H9 (cell line): ENCODE measurements around the gene AQP5. TPM values are rescaled to one million over a fixed set of nuclear protein-coding genes. Genes with fewer than 3 reads are reported as not detected.

Experiments used
- DNase-seq: peaks from one replicate; pipeline ENCODE4 v3.0.0-alpha.2; 2017
- H2AFZ ChIP-seq: one replicate; pipeline ENCODE4 v1.6.1; 2013; ENCODE audit warnings: mild to moderate bottlenecking, low read length, control low read depth, moderate library complexity
- H2AK5ac ChIP-seq: 2 replicates; pipeline ENCODE4 v1.6.1; 2013; ENCODE audit warnings: low read length, control low read depth, mixed read lengths; ENCODE audit not compliant: insufficient read length
- H2BK120ac ChIP-seq: one replicate; pipeline ENCODE4 v1.6.1; 2013; ENCODE audit warnings: low read depth, mild to moderate bottlenecking, low read length, control low read depth, inconsistent platforms; ENCODE audit not compliant: poor library complexity, severe bottlenecking
- H2BK12ac ChIP-seq: 2 replicates; pipeline ENCODE4 v1.6.1; 2013; ENCODE audit warnings: low read length, control low read depth, mixed read lengths, low read depth; ENCODE audit not compliant: insufficient read length
- H2BK15ac ChIP-seq: 2 replicates; pipeline ENCODE4 v1.6.1; 2013; ENCODE audit warnings: low read depth, low read length, control low read depth
- H2BK20ac ChIP-seq: one replicate; pipeline ENCODE4 v1.6.1; 2013; ENCODE audit warnings: low read depth, mild to moderate bottlenecking, low read length, control low read depth, inconsistent platforms; ENCODE audit not compliant: poor library complexity, severe bottlenecking
- H2BK5ac ChIP-seq: 2 replicates; pipeline ENCODE4 v1.6.1; 2013; ENCODE audit warnings: low read length, control low read depth, mixed read lengths; ENCODE audit not compliant: insufficient read length
- H3K14ac ChIP-seq: 2 replicates; pipeline ENCODE4 v1.6.1; 2013; ENCODE audit warnings: low read length, control low read depth; ENCODE audit not compliant: insufficient read depth
- H3K18ac ChIP-seq: 2 replicates; pipeline ENCODE4 v1.6.1; 2013; ENCODE audit warnings: low read depth, mild to moderate bottlenecking, mixed read lengths, low read length, control low read depth; ENCODE audit not compliant: insufficient read length
- H3K23ac ChIP-seq: 2 replicates; pipeline ENCODE4 v1.6.1; 2013; ENCODE audit warnings: low read length, control low read depth, mixed read lengths, low read depth; ENCODE audit not compliant: insufficient read length
- H3K23me2 ChIP-seq: 2 replicates; pipeline ENCODE4 v1.6.1; 2013; ENCODE audit warnings: low read depth, mild to moderate bottlenecking, mixed read lengths, low read length, control low read depth; ENCODE audit not compliant: insufficient read length, poor library complexity, severe bottlenecking
- H3K27ac ChIP-seq: 2 replicates; pipeline ENCODE4 v1.5.1; 2013; ENCODE audit warnings: low read length, control low read depth, mixed read lengths, low read depth; ENCODE audit not compliant: insufficient read length
- H3K27me3 ChIP-seq: 2 replicates; pipeline ENCODE4 v1.6.1; 2013; ENCODE audit warnings: low read length, control low read depth, inconsistent platforms; ENCODE audit not compliant: insufficient read depth
- H3K4ac ChIP-seq: 2 replicates; pipeline ENCODE4 v1.6.1; 2013; ENCODE audit warnings: low read depth, mild to moderate bottlenecking, control low read depth, inconsistent platforms, low read length, moderate library complexity
- H3K4me1 ChIP-seq: 2 replicates; pipeline ENCODE4 v1.6.1; 2013; ENCODE audit warnings: low read length, control low read depth, inconsistent platforms; ENCODE audit not compliant: insufficient read depth
- H3K4me2 ChIP-seq: 2 replicates; pipeline ENCODE4 v1.6.1; 2013; ENCODE audit warnings: low read length, control low read depth, mixed read lengths; ENCODE audit not compliant: insufficient read length, insufficient read depth
- H3K56ac ChIP-seq: 2 replicates; pipeline ENCODE4 v1.6.1; 2013; ENCODE audit warnings: low read depth, mild to moderate bottlenecking, mixed read lengths, low read length, control low read depth; ENCODE audit not compliant: insufficient read length
- H3K79me1 ChIP-seq: 2 replicates; pipeline ENCODE4 v1.6.1; 2013; ENCODE audit warnings: low read depth, mild to moderate bottlenecking, moderate library complexity, low read length, control low read depth, inconsistent platforms; ENCODE audit not compliant: insufficient read depth, poor library complexity, severe bottlenecking
- H3K79me2 ChIP-seq: 2 replicates; pipeline ENCODE4 v1.6.1; 2013; ENCODE audit warnings: low read length, control low read depth, inconsistent platforms; ENCODE audit not compliant: insufficient read depth
- H3K9ac ChIP-seq: 2 replicates; pipeline ENCODE4 v1.6.1; 2013; ENCODE audit warnings: low read length, control low read depth, mixed read lengths; ENCODE audit not compliant: insufficient read length; ENCODE audit errors: extremely low read depth
- H3K9me3 ChIP-seq: one replicate; pipeline ENCODE4 v1.6.1; 2013; ENCODE audit warnings: low read depth, low read length, inconsistent platforms; ENCODE audit not compliant: control insufficient read depth
- H3T11ph ChIP-seq: one replicate; pipeline ENCODE4 v1.6.1; 2013; ENCODE audit warnings: mild to moderate bottlenecking, low read length, control low read depth, inconsistent platforms
- H4K20me1 ChIP-seq: one replicate; pipeline ENCODE4 v1.6.1; 2013; ENCODE audit not compliant: control insufficient read depth, insufficient read length, insufficient read depth
- H4K5ac ChIP-seq: 2 replicates; pipeline ENCODE4 v1.6.1; 2013; ENCODE audit warnings: low read depth, mild to moderate bottlenecking, mixed read lengths, low read length, control low read depth; ENCODE audit not compliant: insufficient read length
- H4K8ac ChIP-seq: replicated peaks from 2 replicates; pipeline ENCODE4 v1.6.1; 2013; ENCODE audit warnings: low read length, control low read depth, mixed read lengths, low read depth; ENCODE audit not compliant: insufficient read length
- H4K91ac ChIP-seq: 2 replicates; pipeline ENCODE4 v1.6.1; 2013; ENCODE audit warnings: low read depth, mild to moderate bottlenecking, moderate library complexity, mixed read lengths, low read length, control low read depth; ENCODE audit not compliant: insufficient read length
- H3K27ac Mint-ChIP-seq, 3 experiments: 2 replicates in 2 of 3; 3 replicates in 1 of 3; pipeline ENCODE4 v1.8.0; 2020 to 2021; ENCODE audit warnings: mixed read lengths in 3 of 3, mild to moderate bottlenecking in 1 of 3, moderate library complexity in 1 of 3
- H3K27me3 Mint-ChIP-seq: 2 replicates; pipeline ENCODE4 v1.8.0; 2021; ENCODE audit warnings: low read depth, mild to moderate bottlenecking, moderate library complexity, mixed read lengths
- H3K36me3 Mint-ChIP-seq, 3 experiments: 2 replicates in 2 of 3; 3 replicates in 1 of 3; pipeline ENCODE4 v1.8.0; 2020 to 2021; ENCODE audit warnings: low read depth in 3 of 3, mixed read lengths in 3 of 3; ENCODE audit not compliant: insufficient read depth in 1 of 3
- H3K4me1 Mint-ChIP-seq, 2 experiments: 2 replicates each; pipeline ENCODE4 v1.8.0; 2020; ENCODE audit warnings: mixed read lengths in 2 of 2
- H3K4me3 Mint-ChIP-seq, 2 experiments: 2 replicates in 1 of 2; 3 replicates in 1 of 2; pipeline ENCODE4 v1.8.0; 2020 to 2021; ENCODE audit warnings: mild to moderate bottlenecking in 2 of 2, mixed read lengths in 2 of 2, moderate library complexity in 1 of 2
- H3K9me3 Mint-ChIP-seq, 2 experiments: 2 replicates in 1 of 2; 3 replicates in 1 of 2; pipeline ENCODE4 v1.8.0; 2020; ENCODE audit warnings: mild to moderate bottlenecking in 2 of 2, mixed read lengths in 2 of 2, moderate library complexity in 1 of 2
- WGBS: extraction: QIAGEN DNeasy Blood & Tissue Kit; methylation state at CpG from one replicate; pipeline ENCODE4 v1.1.7; 2013; ENCODE audit warnings: missing lambda C conversion rate, low lambda C conversion rate, mixed read lengths; ENCODE audit not compliant: insufficient read length; ENCODE audit errors: extremely low coverage; 5-methylcytosine and 5-hydroxymethylcytosine counted together
- total RNA-seq: library from RNA; stranded (reverse); gene quantifications from 2 replicates; pipeline ENCODE4 v1.2.1, GENCODE V29; 2021
- TF ChIP-seq, protein P1 (sequence below): fragments of 200-600 bp; sonication (generic); conservative IDR thresholded peaks from 3 replicates; pipeline ENCODE4 v1.8.0; 2021; ENCODE audit warnings: antibody characterized with exemption, mild to moderate bottlenecking

The AQP5 gene
- total RNA-seq, 1 experiment from 2014 or later = 2.8 TPM

DNA sequence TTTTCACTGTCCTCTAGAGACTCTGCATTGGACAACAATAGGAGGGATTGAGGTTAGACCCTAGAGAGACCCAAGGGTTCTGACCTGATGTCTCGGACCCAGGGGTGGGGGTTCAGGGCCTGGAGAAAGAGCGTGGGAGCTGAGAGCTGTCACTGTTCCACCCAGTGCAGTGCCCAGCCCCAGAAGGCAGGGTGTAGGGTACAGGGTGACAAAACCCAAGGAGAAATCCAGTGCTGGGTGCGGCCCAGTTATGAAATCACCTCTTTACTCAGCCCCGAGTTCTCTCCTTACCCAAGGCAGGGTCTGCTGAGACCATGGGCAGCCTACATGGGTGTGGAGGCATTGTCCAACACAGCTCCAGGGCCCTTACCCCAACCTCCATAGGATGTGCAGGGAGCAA is 8.5 kb upstream of the AQP5 start:
- Histone ChIP-seq H3K9ac (no peak overlapping the region), H3T11ph (no peak overlapping the region), H3K56ac (no peak overlapping the region), H3K27ac (no peak overlapping the region), H3K4me1 (peaks cover 3% of the 10 kb centered on the region; the same call in 1 of the 2 replicates), H4K91ac (no peak overlapping the region), H2BK20ac (no peak overlapping the region), H3K23ac (no peak overlapping the region), H2BK12ac (no peak overlapping the region), H3K18ac (no peak overlapping the region), H3K14ac (no peak overlapping the region), H3K4ac (no peak overlapping the region), H2BK120ac (no peak overlapping the region), H2AFZ (no peak overlapping the region), H4K5ac (no peak overlapping the region), H2AK5ac (no peak overlapping the region), H3K79me1 (no peaks in the 10 kb centered on the region), H3K27me3 (no peaks in the 10 kb centered on the region; the same call in 1 of the 2 replicates), H3K9me3 (no peaks in the 10 kb centered on the region), H3K23me2 (no peaks in the 10 kb centered on the region), H2BK15ac (no peak overlapping the region), H4K8ac (no peak overlapping the region), H3K79me2 (no peaks in the 10 kb centered on the region), H4K20me1 (no peaks in the 10 kb centered on the region), H3K4me2 (no peak overlapping the region), H2BK5ac (no peak overlapping the region)
- Mint-ChIP-seq H3K36me3 (no peaks in the 10 kb centered on the region; a peak in 1 of 7 replicates), H3K27me3 (peaks cover 19% of the 10 kb centered on the region), H3K4me1 (peaks cover 10 to 12% of the 10 kb centered on the region in 2 experiments; a peak in 3 of 4 replicates), H3K4me3 (no peak overlapping the region), H3K9me3 (no peaks in the 10 kb centered on the region), H3K27ac (no peak overlapping the region)
- no CpG with 5 or more reads among the region's 4 CpGs for WGBS
- TF ChIP-seq, protein P1, sequence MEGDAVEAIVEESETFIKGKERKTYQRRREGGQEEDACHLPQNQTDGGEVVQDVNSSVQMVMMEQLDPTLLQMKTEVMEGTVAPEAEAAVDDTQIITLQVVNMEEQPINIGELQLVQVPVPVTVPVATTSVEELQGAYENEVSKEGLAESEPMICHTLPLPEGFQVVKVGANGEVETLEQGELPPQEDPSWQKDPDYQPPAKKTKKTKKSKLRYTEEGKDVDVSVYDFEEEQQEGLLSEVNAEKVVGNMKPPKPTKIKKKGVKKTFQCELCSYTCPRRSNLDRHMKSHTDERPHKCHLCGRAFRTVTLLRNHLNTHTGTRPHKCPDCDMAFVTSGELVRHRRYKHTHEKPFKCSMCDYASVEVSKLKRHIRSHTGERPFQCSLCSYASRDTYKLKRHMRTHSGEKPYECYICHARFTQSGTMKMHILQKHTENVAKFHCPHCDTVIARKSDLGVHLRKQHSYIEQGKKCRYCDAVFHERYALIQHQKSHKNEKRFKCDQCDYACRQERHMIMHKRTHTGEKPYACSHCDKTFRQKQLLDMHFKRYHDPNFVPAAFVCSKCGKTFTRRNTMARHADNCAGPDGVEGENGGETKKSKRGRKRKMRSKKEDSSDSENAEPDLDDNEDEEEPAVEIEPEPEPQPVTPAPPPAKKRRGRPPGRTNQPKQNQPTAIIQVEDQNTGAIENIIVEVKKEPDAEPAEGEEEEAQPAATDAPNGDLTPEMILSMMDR = no peak
- DNase-seq = no peak
